Measurements from ENCODE around the gene XRCC1. TPM values are rescaled to one million over a fixed set of nuclear protein-coding genes. Genes with fewer than 3 reads are reported as not detected.

XRCC1 gene
- total RNA-seq, 1 experiment from 2014 or later = 23.4 TPM

GRCh38 chr19:43609872-43610271 is 34.5 kb upstream of the XRCC1 start:
- H3K9ac ChIP-seq (ENCODE audit: low read length) = no peak overlapping the region
- H3K9me3 ChIP-seq (ENCODE audit: low read length) = no peaks in the 10 kb centered on the region
- no peaks in the 10 kb centered on the region for H4K20me1 ChIP-seq (ENCODE audit: low read length)
- no peaks in the 10 kb centered on the region for H3K9me2 ChIP-seq (replicated peaks; ENCODE audit: low read length)
- H3K79me2 ChIP-seq (ENCODE audit: low read length) = no peaks in the 10 kb centered on the region
- CTCF ChIA-PET = no interaction called here
- intact Hi-C loops (cut with micrococcal nuclease) = no loop called here
- no peak overlapping the region for H3K4me3 ChIP-seq (ENCODE audit: low read length)
- DNase-seq (no peak), ATAC-seq (no peak)
- no peak overlapping the region for H2AFZ ChIP-seq (ENCODE audit: low read length)
- POLR2A ChIA-PET (ENCODE audit: unreplicated experiment) = no interaction called here
- no peaks in the 10 kb centered on the region for H3K4me1 ChIP-seq (ENCODE audit: insufficient read depth, low read length)
- TF ChIP-seq CTCF (conservative IDR thresholded peaks at IDR 0.05; ENCODE audit: low read depth, low read length) = no peak
- TF ChIP-seq EZH2phosphoT487 (IDR thresholded peaks at IDR 0.05; ENCODE audit: borderline replicate concordance, low read length) = no peak
- TF ChIP-seq EZH2 (IDR thresholded peaks at IDR 0.05; ENCODE audit: low read length, unreplicated experiment) = no peak
- no peaks in the 10 kb centered on the region; the same call in 1 of the 2 replicates for H3K36me3 ChIP-seq (ENCODE audit: low read depth, low read length)
- BruUV-seq (replicated peaks) = no TSS peak
- no peaks in the 10 kb centered on the region for H3K27me3 ChIP-seq (ENCODE audit: low read length)
- no peak overlapping the region for H3K27ac ChIP-seq (ENCODE audit: low read length)
- H3F3A ChIP-seq (ENCODE audit: low read length, unreplicated experiment) = no peaks in the 10 kb centered on the region
- H3K4me2 ChIP-seq (ENCODE audit: low read length) = no peak overlapping the region

- no peaks in the 10 kb centered on the region for H4K20me1 ChIP-seq (ENCODE audit: low read length)
- H3K79me2 ChIP-seq (ENCODE audit: low read length) = no peaks in the 10 kb centered on the region
- ATAC-seq (no peak), DNase-seq (no peak)
- TF ChIP-seq CTCF (conservative IDR thresholded peaks at IDR 0.05; ENCODE audit: low read depth, low read length) = no peak
- TF ChIP-seq EZH2phosphoT487 (IDR thresholded peaks at IDR 0.05; ENCODE audit: borderline replicate concordance, low read length) = no peak
- no peak for TF ChIP-seq EZH2 (IDR thresholded peaks at IDR 0.05; ENCODE audit: low read length, unreplicated experiment)
- H3K9me3 ChIP-seq (ENCODE audit: low read length) = no peaks in the 10 kb centered on the region
- no peaks in the 10 kb centered on the region for H3F3A ChIP-seq (ENCODE audit: low read length, unreplicated experiment)
- no TSS peak for BruUV-seq (replicated peaks)
- no peak overlapping the region for H3K9ac ChIP-seq (ENCODE audit: low read length)
- no peaks in the 10 kb centered on the region for H3K36me3 ChIP-seq (ENCODE audit: low read depth, low read length)
- intact Hi-C loops (cut with micrococcal nuclease) = no loop called here
- CTCF ChIA-PET = no interaction called here
- H3K27ac ChIP-seq (ENCODE audit: low read length) = no peak overlapping the region
- no peaks in the 10 kb centered on the region for H3K4me1 ChIP-seq (ENCODE audit: insufficient read depth, low read length)
- POLR2A ChIA-PET (ENCODE audit: unreplicated experiment) = no interaction called here
- no peak overlapping the region for H2AFZ ChIP-seq (ENCODE audit: low read length)
- no peaks in the 10 kb centered on the region for H3K9me2 ChIP-seq (replicated peaks; ENCODE audit: low read length)
- H3K4me3 ChIP-seq (ENCODE audit: low read length) = no peak overlapping the region
- H3K4me2 ChIP-seq (ENCODE audit: low read length) = no peak overlapping the region
- H3K27me3 ChIP-seq (ENCODE audit: low read length) = no peaks in the 10 kb centered on the region
Observed at GRCh38 chr19:43607238-43608205, 32.2 kb upstream of the XRCC1 start.
